Astrocyte of the hippocampus (primary cell): Measurements from ENCODE around the gene REG1B.

Experiments used
- DNase-seq: peaks from one replicate; pipeline ENCODE4 v3.0.0; 2011; ENCODE audit warnings: low read depth, low spot score

Gene REG1B, protein sequence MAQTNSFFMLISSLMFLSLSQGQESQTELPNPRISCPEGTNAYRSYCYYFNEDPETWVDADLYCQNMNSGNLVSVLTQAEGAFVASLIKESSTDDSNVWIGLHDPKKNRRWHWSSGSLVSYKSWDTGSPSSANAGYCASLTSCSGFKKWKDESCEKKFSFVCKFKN

DNA sequence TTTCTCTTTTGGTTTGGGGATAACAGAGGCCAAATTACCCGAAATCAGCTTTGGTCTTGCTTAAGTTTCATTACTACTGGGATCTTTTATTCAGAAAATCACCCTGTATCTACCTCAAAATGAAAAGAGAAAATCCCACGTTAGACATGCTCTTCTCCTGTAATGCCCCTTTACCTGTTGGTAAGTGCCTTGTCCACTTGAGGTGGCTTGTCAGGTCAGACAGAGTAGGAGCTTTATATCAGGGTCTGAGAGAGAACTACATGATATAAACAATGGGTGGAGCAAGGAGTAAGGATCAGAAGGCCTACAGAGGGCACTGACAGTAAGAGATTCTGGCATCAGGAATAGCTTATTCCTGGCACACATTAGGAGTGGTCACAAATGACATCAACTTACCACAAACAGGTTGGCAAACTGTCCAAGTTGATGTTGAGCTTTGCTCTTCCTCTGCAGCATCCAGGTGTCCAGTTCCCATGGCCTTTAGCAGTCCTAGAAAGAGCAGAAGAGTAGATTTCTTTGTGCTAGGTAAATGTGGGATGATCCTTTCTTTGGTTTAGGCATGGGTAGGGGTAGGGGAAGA is at the start of gene REG1B:
TSS of gene REG1B (minus strand) at position 209 of the 580 bp plus-strand sequence. CDS start 381 bp downstream, outside the sequence.
- no peak for DNase-seq

DNA sequence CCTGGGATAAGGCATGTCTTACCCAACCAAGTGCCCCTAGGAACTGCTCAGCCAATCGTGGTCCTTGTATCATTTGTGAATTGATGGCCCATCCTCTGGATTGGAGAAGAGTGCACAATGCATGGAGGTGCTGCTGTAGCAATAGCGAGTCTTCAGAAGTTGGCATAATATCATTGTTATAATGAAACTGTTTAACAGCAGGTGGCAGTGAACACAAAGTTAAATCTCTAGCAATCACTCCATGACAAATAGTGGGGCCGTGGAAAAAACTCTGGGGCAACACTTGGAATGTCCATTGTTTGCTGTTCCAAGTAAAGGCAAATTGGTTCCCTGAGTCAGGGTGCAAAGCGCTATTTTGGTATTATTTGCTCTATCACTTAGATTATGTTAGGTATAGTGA is 43.9 kb upstream of the REG1B start:
- DNase-seq: no peak

DNA sequence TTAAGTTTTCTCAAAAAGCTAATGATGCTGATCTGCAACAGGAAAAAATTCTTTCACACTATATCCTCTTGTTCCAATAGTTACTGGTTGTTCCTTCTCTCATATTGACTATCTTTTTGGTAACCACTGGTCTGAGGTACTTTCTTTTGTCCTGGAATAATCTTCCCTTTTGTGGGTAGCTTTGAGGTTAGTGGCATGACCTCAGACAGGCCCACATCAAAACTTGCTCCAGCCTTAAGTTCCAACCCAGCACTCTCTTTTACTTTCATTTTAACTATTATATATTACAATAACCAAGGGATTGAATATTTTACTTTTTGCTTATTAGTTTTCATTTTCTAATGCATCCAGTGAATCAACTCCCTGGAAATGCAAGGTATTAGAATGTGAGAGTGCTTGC is 42.0 kb upstream of the REG1B start:
- no peak for DNase-seq

DNA sequence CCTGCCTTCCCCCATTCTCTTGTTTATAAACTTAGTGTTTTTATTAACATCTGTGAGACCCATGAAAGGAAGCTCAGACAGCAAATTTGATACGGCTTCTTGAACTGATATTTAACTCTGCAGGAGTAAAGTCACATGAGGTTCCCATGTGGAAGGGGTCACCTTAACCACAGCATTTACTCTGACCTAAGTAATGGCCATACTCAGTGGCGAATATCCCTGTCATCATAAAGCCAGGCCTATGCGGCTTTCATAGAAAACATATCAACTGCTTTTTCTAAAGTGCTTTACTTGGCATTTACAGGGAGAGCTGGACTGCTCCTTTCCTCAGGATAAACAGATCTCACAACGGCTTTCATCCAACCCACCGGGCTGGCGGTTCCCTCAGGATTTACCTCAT is 41.5 kb upstream of the REG1B start:
- DNase-seq: no peak

DNA sequence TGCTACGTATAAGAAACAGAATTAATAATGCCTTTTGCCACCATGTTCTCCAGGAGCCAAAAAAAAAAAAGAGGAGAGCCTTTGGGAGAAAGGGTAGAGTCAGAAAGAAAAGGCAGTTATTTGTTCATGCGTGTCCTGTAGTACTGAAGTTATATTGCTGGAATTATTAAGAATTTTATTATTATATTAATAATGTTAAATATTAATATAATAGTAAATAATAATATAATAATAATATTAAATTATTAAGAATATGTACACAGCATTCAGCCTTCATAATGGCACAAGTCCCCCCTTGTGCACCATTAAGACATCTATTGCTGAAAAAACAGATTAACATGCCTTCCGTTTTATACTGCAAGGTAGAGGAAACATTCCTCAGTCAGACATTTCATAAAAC is 40.6 kb upstream of the REG1B start:
- DNase-seq: no peak

DNA sequence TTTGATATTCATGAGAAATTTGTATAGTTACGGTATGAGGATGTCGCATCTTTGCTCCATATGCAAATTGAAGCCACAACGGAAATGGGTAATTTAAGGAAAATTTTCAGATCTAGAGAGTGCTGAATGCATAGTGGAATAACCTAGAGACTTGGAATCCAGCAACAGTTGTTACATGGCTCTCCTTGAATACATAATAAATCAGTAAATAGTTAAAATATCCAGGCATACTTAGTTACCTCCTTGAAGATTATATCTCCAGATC is 37.9 kb upstream of the REG1B start:
- no peak for DNase-seq

DNA sequence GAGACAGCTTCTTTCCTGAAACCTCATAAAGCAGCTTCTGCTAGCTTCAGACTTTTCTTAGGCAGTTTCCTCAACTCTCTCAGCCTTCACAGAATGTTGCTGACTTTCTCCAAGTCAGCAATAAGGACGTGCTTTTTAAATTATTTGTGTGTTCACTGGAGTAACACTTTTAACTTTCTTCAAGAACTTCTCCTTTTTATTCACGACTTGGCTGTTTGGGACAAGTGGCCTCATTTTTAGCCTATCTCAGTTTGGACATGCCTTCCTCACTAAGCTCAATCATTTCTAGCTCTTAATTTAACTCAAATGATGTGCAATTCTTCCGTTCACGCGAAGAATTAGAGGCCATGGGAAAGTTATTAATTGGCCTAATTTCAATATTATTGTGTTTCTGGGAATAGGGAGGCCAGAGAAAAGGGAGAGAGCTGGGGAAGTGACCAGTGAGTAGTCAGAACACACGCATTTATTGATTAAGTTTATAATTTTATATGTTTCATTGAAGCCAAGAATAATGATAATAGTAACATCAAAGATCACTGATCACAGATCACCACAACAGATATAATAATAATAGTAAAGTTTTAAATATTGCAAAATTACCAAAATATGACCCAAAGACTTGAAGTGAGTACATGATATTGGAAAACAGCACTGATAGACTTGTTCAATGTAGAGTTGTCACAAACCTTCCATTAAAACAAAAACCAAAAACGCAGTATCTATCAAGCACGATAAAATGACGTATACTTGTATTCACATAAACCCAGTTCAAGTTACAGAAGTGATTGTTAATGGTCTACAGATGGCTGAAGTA is 37.3 kb upstream of the REG1B start:
- DNase-seq: no peak

DNA sequence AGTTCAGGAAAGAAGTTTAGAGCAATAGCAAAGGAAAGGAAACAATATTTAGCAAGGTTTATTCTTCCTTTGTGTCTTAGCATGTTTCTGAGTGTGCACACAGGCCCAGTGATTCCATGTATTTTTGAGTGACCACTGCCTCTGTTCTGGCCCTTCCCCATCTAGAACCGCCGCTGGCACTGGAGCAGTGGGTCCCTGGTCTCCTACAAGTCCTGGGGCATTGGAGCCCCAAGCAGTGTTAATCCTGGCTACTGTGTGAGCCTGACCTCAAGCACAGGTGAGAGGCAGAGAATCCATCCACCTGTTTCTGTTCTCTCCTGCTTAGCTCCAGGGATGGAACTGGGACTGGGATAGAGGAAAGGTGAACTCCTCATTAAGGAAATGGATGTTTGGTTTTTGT is 34.9 kb upstream of the REG1B start:
- no peak for DNase-seq

DNA sequence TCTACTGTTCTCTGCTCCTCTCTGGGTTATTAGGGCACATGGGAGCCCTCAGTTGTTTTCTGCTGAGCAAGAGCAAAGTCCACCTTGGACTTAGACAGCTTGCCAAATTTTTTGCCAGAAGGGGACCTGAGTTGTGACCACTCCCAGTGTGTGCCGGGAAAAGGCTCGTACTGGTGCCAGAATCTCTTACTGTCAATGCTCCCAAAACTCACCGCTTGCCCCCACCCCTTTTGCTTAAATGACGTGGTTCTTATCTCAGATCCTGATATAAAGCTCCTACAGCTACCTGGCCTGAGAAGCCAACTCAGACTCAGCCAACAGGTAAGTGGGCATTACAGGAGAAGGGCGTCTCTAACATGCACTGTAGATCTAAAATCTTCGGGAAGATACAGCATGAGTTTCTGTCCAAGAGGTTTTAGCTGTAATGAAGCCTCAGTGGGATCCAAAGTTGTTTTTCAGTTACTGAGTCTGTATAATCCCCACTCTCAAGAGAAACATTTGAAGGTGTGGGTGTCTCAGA is 32.5 kb upstream of the REG1B start, which contains the start of gene REG1A:
TSS of gene REG1A (plus strand) at position 295 of the 520 bp plus-strand sequence. CDS start 374 bp downstream, outside the sequence.
- no peak for DNase-seq

DNA sequence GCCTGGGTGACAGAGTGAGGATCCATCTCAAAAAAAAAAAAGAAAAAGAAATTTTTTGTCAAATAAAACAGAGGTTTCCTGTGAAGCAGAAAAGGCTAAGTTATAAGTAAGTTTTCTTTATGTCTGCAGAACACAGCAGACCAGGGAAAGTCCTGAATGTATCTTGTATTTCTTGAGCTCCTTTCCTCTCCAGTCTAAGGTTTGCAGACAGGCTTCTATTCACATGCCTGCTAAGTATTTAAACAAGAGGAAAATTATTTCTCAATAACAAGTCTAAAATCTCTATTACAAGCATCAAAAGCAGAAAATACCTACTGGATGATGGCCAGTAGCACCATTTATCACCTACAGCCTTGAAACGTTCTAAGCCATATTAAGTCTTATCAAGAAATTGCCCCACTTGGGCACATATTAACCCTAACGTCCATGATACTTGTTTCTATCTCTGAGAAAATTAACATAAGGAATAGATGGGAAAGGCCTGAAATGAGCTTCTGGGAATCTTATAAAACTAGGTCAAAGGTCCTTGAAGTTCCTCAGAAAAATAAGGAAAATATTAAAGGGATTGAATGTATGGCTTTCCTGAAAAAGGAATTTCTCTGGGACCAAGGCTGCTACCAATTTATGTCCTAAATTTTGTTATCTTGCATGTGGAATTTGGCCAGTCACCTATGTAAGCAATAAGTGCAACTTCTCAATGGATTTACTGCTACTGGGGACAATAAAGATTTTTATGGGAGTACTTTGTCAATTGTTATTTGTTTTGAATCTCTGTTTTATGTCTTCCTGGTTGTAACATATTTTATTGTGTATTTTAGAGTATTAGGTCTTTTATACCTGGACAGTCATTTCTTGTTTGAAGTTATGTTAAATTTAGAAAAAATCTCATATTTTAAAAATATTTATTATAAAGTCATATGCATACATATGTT is 29.5 kb upstream of the REG1B start:
- DNase-seq: no peak

DNA sequence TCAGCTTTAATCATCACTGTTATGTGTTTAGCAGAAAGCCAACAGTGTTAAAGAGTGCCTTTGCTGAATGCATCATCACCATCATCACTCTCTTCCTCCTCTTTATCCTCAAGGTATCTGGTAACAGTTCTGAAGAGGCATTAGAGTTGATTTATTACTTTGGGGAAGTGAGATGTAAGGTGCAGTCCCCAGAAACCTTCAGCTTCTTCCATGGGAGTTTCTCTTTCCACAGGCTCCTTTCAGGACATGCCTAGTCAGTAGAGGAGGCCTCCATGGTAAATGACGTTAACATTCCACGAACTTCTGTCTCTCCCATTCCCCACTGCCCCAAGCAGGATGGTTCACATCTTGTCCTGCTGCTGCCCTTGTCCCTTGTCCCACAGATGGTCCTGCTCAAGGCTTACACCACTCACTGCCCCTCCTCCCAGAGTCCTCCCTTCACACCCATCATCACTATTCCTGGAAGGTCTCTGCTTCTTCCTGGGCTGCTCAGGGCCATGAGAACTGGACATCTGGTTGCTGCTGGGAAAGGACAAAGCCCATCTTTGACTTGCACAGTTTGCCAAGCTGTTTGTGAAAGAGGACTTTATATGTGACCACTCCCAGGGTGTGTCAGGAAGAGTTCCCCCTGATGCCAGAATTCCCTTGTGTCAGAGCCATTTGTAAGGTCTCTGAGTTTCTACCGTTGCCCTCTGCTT is 27.2 kb upstream of the REG1B start:
- DNase-seq: no peak

DNA sequence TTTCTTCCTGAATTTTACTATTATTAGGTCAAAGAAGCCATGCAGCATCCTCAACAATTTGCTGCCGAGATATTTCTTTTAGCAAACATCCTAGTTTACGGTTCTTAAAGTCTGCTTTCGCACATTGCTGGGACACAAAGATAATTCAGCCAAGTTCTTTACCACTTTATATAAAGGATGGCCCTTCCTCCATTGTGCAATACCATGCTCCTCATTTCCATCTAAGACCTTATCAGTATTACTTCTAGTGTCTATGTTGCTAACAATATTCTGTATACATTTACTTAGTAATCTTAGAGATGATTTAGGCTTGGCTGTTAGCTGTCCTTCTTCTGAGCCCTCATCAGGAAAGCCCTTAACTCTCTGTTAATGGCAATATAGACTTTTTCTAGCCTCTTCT is 24.5 kb upstream of the REG1B start:
- no peak for DNase-seq

DNA sequence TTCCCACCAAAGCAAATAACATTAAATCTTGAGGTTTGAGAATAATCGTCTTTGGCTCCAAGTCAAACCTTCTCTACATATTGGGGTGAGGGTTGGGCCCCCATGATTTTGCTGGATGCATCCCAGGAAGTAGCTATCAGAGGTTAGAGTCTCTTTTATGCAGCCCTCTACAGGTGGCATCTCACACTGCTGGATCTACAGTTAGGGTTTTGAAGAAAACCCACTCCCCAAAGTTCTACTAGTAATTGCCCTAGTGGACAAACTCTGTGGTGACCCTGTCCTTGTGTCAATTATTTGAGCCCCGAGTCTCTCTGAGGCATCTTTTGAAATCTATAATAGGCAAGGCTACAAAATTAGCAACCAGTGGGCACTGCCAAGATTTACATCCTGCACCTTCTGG is 17.5 kb upstream of the REG1B start:
- DNase-seq: no peak

DNA sequence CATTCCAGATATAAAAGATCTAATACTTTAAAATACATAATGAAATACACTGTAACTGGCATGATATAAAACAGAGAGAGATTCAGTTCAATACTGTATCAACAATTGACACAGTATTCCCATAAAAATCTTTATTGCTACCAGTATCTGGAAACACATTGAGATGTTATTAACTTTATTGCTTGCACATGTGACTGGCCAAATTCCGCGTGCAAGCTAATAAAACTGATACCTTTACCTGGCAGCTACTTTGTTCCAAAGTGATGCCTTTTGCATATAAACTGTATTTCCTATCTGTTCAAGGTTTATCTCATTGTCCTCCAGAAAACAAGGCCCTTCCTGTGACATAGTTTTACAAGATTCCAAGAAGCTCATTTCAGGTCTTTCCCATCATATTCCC is 15.4 kb upstream of the REG1B start:
- no peak for DNase-seq

DNA sequence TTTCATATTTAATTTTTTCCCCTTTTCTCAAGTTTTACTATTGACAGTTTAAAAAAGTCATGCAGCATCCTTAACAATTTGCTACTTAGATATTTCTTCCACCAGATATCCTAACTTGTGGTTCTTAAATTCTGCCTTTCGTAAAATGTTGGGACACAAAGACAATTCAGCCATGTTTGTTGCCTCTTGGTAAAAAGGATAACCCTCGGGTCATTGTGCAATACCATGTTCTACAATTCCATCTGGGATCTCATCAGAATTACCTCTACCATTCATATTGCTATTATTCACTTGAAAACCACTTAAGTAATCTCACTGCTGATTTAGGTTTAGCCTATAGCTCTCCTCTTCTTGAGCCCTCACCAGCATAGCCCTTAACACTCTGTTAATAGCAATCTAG is 13.2 kb upstream of the REG1B start:
- DNase-seq: no peak

DNA sequence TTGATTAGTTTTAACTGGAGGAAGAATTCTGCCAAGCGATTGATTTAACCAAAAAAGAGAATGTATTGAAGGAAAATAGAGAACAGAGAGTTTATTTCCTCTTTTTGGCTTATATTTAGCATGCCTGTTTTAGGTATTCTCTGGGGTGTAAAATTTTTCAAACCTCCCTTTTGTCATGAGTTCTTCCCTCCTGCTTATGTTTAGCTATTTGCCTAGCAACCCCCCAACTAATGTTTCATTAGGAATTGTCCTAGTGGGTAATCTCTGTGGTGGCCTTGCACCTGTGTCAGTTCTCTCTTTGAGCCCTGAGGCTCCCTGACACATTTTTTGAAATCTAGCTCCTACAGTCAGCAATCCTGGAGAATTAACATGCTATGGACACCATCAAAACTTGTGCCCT is 12.5 kb upstream of the REG1B start:
- no peak for DNase-seq

DNA sequence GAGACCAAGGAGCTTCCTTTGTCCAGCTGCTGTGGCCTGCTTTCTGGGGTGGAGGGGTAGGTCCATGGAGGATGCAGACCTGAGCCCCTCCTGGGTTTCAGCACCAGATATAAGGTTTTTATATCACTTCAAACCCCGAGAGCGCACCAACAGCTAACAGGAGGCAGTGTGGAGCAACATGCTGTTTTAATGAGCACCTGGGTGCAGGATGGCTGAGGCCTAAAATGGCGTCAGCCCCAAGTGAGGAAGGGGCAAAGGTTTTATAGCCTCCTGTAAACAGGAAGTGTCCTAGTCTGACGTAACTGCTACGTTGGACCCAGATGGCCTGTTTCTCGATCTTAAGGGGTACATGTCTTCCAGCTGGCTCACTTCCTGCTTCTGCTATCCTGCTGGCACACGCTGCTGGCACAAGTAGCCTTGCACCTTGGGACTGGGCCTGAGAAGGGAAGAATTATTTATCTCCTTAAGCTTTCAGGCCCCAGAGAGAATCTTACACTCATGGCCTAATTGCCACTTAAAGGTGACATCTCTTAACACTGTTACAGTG is 11.4 kb upstream of the REG1B start:
- no peak for DNase-seq

DNA sequence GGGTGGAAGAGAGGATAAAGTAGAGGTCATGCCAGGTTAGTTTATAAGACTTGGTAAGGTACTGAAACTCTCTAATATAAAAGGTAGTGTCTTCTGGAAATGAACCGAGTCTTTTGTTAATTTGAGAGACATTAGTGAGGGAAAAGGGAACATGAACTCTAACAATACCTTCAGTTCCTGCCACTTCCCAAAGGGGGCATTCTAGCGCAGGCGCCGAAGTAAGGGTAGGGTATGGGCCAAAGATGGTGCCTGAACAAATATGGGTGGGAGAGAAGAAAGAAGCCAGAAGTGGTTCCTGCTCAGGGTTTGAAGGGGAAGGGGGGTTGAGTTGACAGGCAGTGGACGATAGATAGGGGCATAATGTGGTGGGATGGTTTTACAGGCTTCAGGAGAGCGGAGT is 10.1 kb upstream of the REG1B start:
- DNase-seq: no peak

DNA sequence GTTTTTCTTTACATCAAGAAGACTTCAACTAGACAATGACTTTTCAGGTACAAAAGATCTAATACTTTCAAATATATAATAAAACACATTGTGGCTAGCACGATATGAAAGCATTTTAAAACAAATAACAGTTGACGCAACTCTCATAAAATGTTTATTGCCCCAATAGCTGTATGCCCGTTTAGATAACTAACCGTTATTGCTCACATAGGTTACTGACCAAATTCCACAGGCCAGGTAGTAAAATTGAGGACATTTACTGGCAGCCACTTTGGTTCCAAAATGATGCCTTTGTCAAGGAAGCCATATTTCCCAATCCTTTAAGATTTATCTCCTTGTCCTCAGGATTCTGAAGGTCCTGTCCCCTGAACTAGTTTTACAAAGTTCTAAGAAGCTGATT is 2.9 kb upstream of the REG1B start:
- no peak for DNase-seq

DNA sequence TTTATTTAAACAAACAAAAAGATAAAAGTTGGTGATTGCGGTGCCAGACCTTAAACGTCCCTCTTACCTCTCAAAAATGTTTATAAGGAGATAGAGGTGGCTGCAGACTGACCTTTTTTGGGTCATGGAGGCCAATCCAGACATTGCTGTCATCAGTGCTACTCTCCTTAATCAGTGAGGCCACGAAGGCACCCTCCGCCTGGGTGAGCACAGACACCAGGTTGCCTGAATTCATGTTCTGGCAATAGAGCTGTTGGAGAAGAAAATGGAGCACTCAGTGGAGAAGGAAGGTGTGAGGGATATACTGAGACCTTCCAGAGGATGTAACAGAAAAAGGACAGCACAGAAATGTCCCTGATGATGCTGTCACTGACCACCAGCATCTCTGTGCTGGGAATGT is 1.5 kb downstream of the REG1B start:
- no peak for DNase-seq

DNA sequence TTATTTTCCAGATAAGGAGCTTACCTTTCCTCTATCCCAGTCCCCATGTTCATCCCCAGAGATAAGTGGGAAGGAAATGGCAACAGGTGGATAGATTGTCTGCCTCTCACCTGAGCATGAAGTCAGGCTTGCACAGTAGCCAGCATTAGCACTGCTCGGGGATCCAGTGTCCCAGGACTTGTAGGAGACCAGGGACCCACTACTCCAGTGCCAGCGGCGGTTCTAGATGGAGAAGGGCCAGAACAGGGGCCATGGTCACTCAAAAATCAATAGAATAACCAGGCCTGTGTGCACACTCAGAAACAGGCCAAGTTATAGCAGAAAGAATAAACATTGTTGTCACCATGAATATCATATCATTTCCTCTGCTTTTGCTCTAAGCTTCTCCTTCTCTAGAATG is 2.4 kb downstream of the REG1B start:
- no peak for DNase-seq
